Activated B cell treated with CpG ODN at 0.5 μM for 24 hours (primary cell): ENCODE measurements around the gene METTL23. TPM values are rescaled to one million over a fixed set of nuclear protein-coding genes. Genes with fewer than 3 reads are reported as not detected.

Experiments used
- ATAC-seq: fragments of 200-7000 bp; cut with Tn5 transposase; one replicate; pipeline ENCODE4 v1.10.0; 2021; ENCODE audit warnings: low read depth, mild to moderate bottlenecking, moderate library complexity
- CTCF ChIA-PET: fragments of 350-600 bp; sonication (Branson Sonifier 250); formaldehyde crosslinking; loops from one replicate; lab custom pipeline; 2021; ENCODE audit warnings: antibody characterized with exemption; lab: Charles Lee
- POLR2A ChIA-PET: fragments of 350-600 bp; sonication (Branson Sonifier 250); formaldehyde crosslinking; loops from one replicate; lab custom pipeline; 2021; ENCODE audit warnings: antibody characterized with exemption; lab: Charles Lee
- DNase-seq: peaks from one replicate; pipeline ENCODE4 v3.0.0; 2022
- H3K27ac Mint-ChIP-seq: one replicate; pipeline ENCODE4 v1.8.0; 2020; ENCODE audit warnings: mixed read lengths
- H3K27me3 Mint-ChIP-seq: one replicate; pipeline ENCODE4 v1.8.0; 2021; ENCODE audit warnings: mixed read lengths
- H3K36me3 Mint-ChIP-seq: one replicate; pipeline ENCODE4 v1.8.0; 2021; ENCODE audit warnings: low read depth, mixed read lengths
- H3K4me1 Mint-ChIP-seq: one replicate; pipeline ENCODE4 v1.8.0; 2021; ENCODE audit warnings: mixed read lengths
- H3K4me3 Mint-ChIP-seq: one replicate; pipeline ENCODE4 v1.8.0; 2020; ENCODE audit warnings: mild to moderate bottlenecking, mixed read lengths
- H3K9me3 Mint-ChIP-seq: one replicate; pipeline ENCODE4 v1.8.0; 2020; ENCODE audit warnings: mixed read lengths
- CTCF ChIP-seq: fragments of 200-600 bp; IDR thresholded peaks from one replicate; pipeline ENCODE4 v1.8.0; 2022; ENCODE audit warnings: antibody characterized with exemption, mild to moderate bottlenecking
- intact Hi-C: fragments of 100-400 bp; cut with micrococcal nuclease; formaldehyde crosslinking; loops from one replicate; pipeline ENCODE4 v1.15.1; 2024
- total RNA-seq: library from RNA; stranded (reverse); gene quantifications from 2 replicates; pipeline ENCODE4 v1.2.3, GENCODE V29; 2022

METTL23 gene
- total RNA-seq, 1 donor from 2014 or later = 56.0 TPM

- ATAC-seq = no peak
- no peak for DNase-seq
- Mint-ChIP-seq H3K4me3 (no peak overlapping the region), H3K27me3 (no peaks in the 10 kb centered on the region), H3K36me3 (peaks cover 2% of the 10 kb centered on the region), H3K4me1 (no peaks in the 10 kb centered on the region), H3K9me3 (no peaks in the 10 kb centered on the region), H3K27ac (no peak overlapping the region)
- ChIA-PET CTCF (no interaction called here), POLR2A (no interaction called here)
- intact Hi-C loops = no loop called here
- no peak for TF ChIP-seq CTCF
Measured at GRCh38 chr17:76684756-76685155, 41.9 kb upstream of the METTL23 start.

GRCh38 chr17:76685366-76685765, 41.3 kb upstream of the METTL23 start:
- CTCF ChIA-PET = no interaction called here
- POLR2A ChIA-PET = no interaction called here
- H3K36me3 Mint-ChIP-seq = peaks cover 2% of the 10 kb centered on the region
- H3K9me3 Mint-ChIP-seq = no peaks in the 10 kb centered on the region
- intact Hi-C loops = no loop called here
- DNase-seq (no peak), ATAC-seq (no peak)
- H3K27ac Mint-ChIP-seq = no peak overlapping the region
- no peak for TF ChIP-seq CTCF
- no peaks in the 10 kb centered on the region for H3K27me3 Mint-ChIP-seq
- no peak overlapping the region for H3K4me3 Mint-ChIP-seq
- no peaks in the 10 kb centered on the region for H3K4me1 Mint-ChIP-seq

GRCh38 chr17:76685846-76686245, 40.8 kb upstream of the METTL23 start:
- no peak overlapping the region for H3K4me3 Mint-ChIP-seq
- no peaks in the 10 kb centered on the region for H3K9me3 Mint-ChIP-seq
- ChIA-PET CTCF (no interaction called here), POLR2A (no interaction called here)
- ATAC-seq (no peak), DNase-seq (no peak)
- no peaks in the 10 kb centered on the region for H3K4me1 Mint-ChIP-seq
- H3K27me3 Mint-ChIP-seq = no peaks in the 10 kb centered on the region
- no peak overlapping the region for H3K27ac Mint-ChIP-seq
- TF ChIP-seq CTCF = no peak
- peaks cover 2% of the 10 kb centered on the region for H3K36me3 Mint-ChIP-seq
- intact Hi-C loops = no loop called here

GRCh38 chr17:76686538-76687297, 39.9 kb upstream of the METTL23 start:
- ATAC-seq = no peak
- POLR2A ChIA-PET = no interaction called here

More at GRCh38 chr17:76686538-76687297, 39.9 kb upstream of the METTL23 start:
- no peaks in the 10 kb centered on the region for H3K9me3 Mint-ChIP-seq
- CTCF ChIA-PET = no interaction called here
- intact Hi-C loops = no loop called here
- H3K27ac Mint-ChIP-seq = no peak overlapping the region
- no peaks in the 10 kb centered on the region for H3K27me3 Mint-ChIP-seq
- no peaks in the 10 kb centered on the region for H3K4me1 Mint-ChIP-seq
- H3K36me3 Mint-ChIP-seq = peaks cover 2% of the 10 kb centered on the region
- H3K4me3 Mint-ChIP-seq = no peak overlapping the region
- no peak for DNase-seq
- TF ChIP-seq CTCF = no peak
